GM21515 (cell line): ENCODE measurements around the gene IFT81.
"Not testable (repeated sequence)": the region's sequence is repeated elsewhere in the genome, so short reads cannot be mapped to it uniquely, and the experiment has no call there.

Experiments
- ATAC-seq: cut with Tn5 transposase; IDR thresholded peaks from one replicate; pipeline ENCODE4 v1.9.1; 2021; ENCODE audit not compliant: unreplicated experiment

The IFT81 gene

DNA sequence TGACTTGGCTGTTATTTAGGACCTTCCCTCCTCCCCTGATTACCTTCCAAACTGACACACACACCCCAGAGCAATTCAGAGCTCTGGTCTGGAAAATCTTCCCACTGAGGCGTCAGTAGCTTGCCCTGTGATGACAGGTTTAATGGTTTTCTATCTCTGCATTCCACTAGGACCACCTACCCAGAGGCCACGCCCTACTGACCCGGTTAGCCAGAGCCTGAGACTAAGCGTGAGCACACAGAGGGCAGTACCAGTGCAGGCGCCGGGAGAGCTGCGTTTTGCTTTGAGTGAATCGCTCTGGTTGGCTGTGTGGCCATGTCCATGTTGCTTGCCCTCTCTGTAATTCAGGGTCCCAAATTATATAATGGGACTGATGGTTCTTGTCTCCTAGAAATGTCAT is 120.7 kb downstream of the IFT81 start:
- no peak for ATAC-seq

DNA sequence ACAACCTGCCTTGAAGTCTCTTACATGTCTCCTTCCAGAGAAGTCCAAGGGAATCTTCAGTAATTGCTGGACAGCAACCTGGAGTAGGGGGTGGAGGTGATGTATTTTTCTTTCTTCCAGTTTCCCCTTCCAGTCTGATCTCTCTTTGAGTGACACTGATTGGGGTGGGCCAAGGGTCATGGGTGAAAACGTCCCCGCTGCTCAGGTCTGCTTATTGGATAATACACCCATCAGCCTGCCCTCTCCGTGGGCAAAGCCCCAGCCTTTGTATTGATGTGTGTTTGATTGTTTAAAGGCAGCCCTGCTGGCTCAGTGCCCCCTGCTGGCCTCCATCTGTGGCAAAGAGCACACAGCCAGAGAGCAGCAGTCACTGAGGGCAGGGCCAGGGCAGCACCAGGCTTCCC is 121.2 kb downstream of the IFT81 start:
- no peak for ATAC-seq

DNA sequence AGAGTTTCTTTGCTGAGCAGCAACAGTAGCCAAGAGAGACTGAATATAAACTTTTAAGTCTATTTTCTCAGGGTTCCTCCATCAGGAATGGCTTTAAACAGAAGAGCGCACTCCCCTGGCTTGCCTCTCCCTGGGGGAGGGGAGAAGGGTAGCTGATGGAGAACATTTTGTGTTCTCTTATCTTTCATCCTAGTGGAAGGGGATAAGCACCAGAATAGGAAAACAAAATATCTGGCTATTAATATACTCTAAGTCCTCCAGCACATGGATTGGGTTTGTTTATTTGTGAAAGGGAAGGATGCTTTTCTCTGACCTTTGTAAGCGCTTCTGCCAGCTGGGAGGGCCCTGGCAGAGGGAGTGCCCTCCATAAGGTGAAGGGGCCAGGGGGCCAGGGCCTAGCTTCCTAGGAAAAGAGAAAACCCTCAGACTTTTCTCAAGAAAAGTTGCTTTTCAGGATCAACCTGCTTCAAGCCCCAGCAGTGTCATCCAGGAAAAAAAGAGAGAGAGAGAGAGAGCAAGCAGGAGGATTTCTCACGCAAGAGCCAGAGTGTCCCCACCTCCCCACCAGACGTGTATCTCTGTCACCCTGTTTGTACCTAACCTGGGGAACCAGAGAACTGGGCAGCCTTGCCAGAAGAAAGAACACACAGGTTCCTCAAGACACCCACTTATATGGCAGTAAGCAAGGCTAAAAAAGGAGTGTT is 122.6 kb downstream of the IFT81 start:
- ATAC-seq, result no peak

DNA sequence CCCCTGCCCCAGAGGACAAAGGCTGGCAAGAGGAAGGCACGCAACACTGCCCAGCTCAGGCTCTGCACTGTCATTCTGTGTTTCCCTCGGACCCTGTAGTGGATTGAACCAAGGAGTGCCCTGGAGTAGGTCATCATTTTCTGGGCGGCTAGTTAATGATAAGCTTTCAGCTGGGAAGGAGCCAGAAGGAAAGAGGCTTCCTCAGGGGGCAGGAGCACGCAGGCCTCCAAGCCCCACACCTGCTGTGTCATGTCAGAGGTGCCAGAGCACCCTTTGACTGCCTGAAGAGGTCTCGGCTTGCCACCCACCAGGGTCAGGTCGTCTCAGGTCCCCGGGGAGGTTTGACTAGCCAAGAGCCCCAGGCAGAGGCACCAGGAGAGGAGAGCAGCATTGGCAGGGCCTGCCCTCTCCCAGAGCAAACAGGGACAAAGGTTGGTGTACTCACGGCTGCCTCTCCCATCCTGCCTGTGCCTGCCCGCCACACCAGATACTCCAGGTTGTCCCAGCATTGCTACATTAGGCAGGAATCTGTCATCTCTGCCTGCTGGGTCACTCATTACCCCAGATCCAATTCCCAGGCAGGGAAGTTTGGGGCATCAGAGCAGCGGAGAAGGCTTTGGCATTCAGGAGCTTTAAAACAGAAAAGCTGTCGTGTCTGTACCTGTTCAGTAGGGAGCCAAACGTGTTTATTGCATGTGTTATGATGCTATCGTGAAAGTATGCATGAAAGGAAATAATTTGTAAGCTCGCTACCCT is 123.4 kb downstream of the IFT81 start:
- no peak for ATAC-seq

DNA sequence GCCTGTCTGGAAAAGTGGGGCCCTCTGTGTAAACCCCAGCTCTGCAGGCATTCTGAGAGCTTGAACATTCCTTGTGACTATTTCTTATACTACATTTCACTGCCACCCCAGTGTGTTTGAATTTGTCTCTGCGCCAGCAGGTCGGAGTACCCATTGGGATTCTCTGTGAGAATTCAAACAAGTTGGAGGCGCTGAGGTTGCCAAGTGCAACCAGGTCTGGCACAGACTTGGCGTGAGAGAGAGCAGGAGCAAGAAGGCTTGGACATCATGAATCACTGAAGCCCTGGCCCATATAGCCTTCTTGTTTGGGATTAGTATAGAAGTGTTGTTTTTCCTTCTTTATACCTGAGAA is 123.9 kb downstream of the IFT81 start:
- ATAC-seq, result no peak

DNA sequence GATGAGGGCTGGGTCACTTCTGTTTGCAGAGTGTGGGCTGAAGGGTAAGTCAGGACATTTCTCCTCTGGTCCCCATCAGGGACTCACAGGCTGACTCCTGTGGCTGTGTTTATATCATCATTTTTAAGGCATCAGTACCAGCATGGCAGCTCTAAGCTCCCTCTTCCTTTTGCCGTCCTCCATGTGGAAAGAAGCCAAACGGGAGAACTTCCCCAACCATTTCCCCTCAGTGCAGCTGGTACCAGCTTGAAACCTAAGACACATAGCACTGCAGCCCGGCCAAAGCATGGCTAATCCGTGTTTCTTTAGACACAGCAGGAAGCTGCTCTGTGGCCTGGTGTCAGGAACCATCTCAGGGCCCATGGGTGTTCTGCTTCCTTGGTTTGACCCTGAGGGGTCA is 124.9 kb downstream of the IFT81 start:
- no peak for ATAC-seq

DNA sequence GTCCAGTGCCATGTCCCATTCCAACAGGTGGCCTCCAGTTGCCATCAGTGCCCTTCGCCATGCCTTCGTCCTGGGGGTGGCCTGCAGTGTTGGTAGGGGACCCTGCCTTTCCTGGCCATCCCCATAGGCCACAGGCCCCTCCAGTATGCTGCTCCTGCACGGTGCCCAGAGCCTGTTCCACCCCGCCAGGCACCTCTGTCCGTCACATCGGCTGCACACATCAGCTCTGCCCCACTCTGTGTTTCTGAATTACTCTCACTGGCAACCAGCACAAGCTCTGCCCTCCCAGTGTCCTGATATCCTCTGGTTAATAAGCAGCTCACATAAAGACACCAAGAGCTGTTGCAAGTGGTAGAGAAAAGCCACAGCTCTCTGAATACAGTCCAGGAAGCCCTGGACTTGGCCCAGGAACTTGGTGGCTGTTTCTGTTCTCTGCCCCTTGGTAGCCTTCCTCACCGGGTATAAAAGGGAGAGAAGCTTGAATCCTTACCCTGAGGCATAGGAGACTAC is 125.6 kb downstream of the IFT81 start:
- no peak for ATAC-seq

DNA sequence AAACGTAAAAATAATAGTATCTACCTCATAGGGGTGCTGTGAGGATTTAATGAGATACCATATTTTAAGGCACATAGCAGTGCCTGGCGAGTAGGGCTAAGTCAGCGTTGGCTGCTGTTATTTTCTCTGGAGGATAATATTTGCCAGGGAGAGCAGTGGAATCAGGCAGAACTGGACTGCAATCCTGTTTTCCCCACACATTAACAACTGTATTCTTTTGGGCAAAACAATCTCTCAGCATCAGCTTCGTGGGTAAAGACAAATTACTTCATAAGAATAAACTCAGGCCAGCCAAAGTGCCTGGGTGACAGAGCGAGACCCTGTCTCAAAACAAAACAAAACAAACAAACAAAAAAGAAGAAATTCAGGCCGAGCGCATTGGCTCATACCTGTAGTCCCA is 127.2 kb downstream of the IFT81 start:
- ATAC-seq, result no peak

DNA sequence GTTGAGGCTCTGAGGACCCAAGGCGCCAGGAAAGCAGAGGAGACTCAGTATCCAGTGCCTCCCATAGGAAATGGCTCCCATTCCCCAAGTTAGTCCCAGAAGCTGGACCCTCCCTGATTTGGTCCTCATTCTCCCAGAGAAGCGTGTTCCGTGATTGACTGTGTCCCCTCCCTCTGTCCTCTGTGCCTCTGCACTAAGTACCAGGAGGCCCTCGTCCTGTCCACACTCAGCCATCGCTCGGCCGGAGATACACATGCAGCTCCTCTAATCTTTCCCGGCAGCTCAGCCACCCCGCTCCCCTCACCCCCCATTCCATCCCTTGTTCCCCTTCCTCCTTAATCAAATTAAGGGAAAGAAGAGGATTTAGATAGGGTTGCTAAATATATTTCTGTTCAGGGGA is 128.6 kb downstream of the IFT81 start:
- ATAC-seq, result no peak

DNA sequence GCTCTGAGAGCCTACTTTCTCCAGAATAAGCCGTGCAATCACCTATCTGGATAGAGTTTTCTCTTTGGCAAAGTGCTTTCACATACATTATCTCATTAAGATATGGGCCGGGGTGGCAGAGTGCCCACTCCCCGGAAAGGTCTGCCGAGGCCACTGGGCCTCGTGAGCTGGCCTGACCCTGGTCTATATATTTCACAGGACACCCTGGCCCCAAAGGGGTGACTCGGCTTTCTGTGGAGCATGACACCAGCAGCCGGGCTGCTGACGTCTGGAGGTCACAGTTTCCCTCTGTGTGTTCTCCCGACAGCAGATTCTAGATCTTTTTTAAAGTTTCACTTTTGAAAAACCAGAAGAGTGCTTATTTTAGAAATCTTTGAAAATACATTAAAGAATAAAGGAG is 129.0 kb downstream of the IFT81 start:
- no peak for ATAC-seq

DNA sequence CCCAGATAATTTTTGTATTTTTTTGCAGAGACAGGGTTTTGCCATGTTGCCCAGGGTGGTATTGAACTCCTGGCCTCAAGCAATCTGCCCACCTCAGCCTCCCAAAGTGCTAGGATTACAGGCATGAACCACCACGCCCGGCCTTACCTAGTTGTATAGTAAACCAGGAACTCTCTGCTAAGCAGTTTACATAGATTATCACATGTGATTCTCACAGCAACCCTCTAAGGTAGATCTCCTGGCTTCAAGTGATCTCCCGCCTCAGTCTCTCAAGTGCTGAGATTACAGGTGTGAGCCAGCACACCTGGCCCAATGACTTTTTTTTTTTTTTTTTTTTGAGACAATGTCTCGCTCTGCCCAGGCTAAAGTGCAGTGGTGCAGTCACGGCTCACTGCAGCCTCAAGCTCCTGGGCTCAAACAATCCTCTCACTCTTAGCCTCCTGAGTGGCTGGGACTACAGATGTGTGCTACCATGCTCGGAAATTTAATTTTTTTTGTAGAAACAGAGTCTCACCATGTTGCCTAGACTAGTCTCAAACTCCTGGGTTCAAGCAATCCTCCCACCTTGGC is 130.9 kb downstream of the IFT81 start:
- no peak for ATAC-seq

DNA sequence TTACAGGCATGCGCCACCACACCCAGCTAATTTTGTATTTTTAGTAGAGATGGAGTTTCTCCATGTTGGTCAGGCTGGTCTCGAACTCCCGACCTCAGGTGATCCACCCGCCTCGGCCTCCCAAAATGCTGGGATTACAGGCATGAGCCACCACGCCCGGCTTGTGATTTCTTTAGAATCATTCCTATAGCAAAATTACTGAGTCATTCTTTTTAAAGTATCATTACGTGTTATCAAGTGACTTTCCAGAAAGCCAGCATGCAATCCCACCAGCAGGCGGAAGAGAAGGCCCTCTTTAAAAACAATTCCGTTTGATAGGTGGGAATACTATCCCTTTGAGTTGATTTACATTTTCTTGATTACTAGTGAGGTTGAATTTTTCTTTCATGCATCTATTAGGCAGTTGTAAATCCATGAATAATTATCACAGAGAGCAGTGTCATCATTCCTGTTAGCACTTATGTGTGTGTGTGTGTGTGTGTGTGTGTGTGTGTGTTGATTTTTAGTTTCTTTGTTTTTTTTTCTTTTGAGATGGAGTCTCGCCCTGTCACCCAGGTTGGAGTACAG is 131.8 kb downstream of the IFT81 start:
- not testable (repeated sequence) for ATAC-seq

DNA sequence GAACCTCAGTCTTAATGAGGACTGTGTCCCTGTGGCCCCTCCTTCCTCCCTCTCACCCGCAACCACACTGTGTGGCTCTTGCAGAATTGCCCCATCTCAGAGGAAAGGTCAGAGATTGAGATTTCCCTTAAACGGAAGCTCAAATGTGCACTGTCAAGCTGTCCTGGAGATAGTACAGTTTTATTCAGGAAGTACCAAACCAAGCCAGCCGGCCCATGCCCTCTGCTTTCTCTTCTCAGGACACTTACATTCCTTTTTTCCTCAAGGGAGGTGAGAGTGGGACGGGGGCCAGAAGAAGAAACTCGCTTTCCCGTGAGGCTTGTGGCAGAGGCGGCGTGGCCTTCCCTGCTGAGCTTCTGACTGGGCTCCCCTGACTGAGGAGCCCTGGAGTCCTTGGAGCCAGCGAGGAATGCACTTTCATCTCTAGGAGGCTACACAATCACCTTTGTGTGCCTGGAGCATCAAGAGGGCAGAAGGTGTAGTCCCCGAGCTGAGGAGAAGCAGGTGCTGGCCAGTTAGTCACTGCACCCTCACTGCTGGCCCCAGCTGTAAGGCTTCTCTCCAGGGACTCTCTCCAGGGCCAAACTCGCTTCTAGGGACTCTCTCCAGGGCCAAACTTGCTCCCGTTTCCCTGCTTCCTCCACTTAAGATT is 132.7 kb downstream of the IFT81 start:
- no peak for ATAC-seq

DNA sequence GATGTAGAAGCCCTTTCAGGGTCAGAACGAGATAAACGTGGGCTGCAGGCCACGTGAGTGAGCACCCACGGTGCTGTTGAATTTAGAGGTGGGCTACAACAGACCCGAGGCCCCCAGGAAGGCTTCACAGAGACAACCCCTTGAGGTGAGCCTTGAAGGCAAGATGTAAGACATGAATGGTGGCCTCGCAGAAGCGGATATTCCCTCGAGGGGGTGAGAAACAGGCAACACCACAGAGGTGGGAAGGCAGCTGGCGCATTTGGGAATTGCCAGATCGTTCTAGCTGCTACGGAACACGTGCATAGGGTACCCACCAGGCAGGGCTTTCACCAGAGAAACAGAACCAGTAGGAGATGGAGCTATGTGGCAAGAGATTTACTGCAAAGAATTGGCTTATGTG is 134.3 kb downstream of the IFT81 start:
- ATAC-seq, result no peak

DNA sequence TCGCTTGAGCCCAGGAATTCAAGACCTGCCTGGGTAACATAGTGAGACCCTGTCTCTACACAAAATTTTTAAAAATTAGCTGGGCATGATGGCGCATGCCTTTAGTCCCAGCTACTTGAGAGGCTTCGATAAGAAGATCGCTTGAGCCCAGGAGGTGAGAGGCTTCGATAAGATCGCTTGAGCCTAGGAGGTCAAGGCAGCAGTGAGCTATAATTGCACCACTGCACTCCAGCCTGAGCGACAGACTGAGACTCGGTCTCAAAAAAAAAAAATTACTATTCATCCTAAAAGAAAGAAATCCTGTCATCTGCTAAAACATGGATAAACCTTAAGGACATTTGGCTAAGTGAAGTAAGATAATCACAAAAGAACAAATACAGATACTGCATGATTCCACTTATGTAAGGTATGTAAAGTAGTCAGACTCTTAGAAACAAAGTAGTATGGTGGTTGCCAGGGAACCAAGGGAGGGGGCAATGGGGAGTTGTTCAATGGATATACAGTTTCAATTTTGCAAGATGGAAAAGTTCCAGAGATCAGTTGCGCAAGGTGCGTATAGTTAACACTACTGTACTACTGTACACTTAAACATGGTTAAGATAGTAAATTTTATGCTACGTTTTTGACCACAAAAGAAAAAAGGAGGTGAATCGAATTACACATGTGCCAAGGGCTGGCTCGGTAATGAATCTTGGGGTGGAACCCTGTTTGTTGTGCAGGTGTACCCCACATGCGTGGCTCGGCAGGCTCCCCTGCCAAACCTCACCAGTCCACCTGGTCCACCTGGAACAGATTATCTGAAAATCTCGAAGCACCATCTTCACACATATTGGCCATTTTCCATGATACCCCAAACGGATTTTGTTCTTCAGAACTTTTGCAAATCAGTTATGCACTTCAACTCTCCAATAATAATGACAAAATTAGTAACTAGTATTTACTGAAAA is 138.6 kb downstream of the IFT81 start:
- ATAC-seq, result no peak

DNA sequence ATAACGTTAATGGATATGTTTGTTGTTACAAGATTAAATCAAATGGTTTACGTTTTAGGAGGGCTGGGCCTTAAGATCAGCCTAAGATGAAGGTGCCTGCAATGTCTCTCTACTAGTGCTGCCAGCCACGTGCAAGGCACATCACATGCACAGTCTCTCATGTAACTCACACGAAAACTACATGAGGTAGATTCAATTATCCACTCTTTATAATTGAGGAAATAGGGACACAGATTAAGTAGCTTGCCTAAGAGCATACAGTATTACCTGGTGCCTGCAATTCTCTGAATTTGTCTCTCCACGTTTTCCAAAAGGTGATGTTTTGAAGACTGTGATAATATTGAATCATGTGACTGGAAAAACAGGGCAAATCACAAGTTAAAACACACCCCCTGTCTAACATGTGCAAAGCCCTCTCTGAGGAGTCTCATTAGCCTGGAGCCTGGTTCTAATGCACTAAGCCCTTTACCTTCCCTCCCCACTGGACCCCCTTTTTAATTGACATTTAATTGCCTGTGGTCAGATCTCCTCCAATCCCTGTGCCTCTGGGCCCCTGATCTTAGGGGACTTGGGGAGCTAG is 142.3 kb downstream of the IFT81 start:
- ATAC-seq, result no peak

DNA sequence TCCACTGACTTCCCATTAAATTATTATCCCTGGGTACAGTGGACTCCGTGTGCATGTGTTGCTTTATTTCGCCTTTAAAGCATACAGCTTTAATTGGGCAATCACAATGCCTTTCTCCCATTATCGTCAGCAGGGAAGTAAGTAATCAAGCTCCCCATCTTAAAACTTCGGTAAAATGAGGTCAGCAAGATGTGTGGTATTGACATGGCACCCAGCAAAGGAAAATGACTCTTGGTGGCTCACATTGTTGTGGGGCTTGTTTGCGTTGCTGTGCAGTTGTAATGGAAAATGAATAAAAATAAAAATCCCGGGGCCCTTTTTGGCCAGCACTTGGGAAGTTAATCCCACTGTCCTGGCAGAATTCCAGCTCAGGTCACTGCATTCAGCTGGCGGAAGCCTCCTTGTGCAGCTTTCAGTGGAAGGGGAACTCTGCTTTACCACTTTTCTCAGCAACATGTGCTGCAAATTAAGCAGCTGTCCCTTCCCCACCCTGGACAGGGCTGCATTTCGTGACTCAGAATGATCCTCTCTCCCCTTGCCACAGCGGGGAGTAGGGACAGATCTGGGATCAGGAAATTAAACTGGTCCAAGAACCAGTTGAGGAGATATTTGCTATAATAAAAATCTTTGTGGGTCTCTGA is 142.9 kb downstream of the IFT81 start:
- ATAC-seq, result no peak
